Hematopoietic multipotent progenitor cell treated with erythropoietin and hydrocortisone succinate and interleukin-3 and kit ligand, for 6 days (in vitro differentiated cells): ENCODE data around the gene MS4A3.
"Not testable (repeated sequence)": the region's sequence is repeated elsewhere in the genome, so short reads cannot be mapped to it uniquely, and the experiment has no call there.

Experiments used
- DNase-seq: peaks from one replicate; pipeline ENCODE4 v3.0.0-alpha.2; 2015

The MS4A3 gene

GRCh38 chr11:60056349-60056969 is at the start of gene MS4A3:
MS4A3 (plus strand) TSS chr11:60056665; CDS start chr11:60061161, 4,496 bp downstream.
- peak; percentile 74 for DNase-seq

GRCh38 chr11:60016881-60017280 is 39.6 kb upstream of the MS4A3 start, which contains the start of gene OOSP4B:
OOSP4B (plus strand) TSS chr11:60017181.
- DNase-seq: no peak

- peak; percentile 56 for DNase-seq
Measured at GRCh38 chr11:60018058-60018457, 38.4 kb upstream of the MS4A3 start.

GRCh38 chr11:60020376-60020775 is 36.1 kb upstream of the MS4A3 start:
- DNase-seq: not testable (repeated sequence)

GRCh38 chr11:60029015-60029632 is 27.3 kb upstream of the MS4A3 start:
- DNase-seq: no peak

- no peak for DNase-seq
Measured at GRCh38 chr11:60040109-60040508, 16.4 kb upstream of the MS4A3 start, which contains the start of gene OOSP2. OOSP2 (plus strand) TSS chr11:60040409; CDS start chr11:60040460, 51 bp downstream.

- DNase-seq: not testable (repeated sequence)
Measured at GRCh38 chr11:60050422-60050821, 6.0 kb upstream of the MS4A3 start.

- not testable (repeated sequence) for DNase-seq
Measured at GRCh38 chr11:60050839-60051238, 5.6 kb upstream of the MS4A3 start.

- no peak for DNase-seq
Measured at GRCh38 chr11:60059052-60059451, 2.6 kb downstream of the MS4A3 start.

GRCh38 chr11:60059521-60060240 is 3.2 kb downstream of the MS4A3 start:
- DNase-seq: no peak

- peak; percentile 57 for DNase-seq
Measured at GRCh38 chr11:60064111-60064510, 7.6 kb downstream of the MS4A3 start.

GRCh38 chr11:60065801-60066200 is 9.3 kb downstream of the MS4A3 start:
- DNase-seq: no peak

GRCh38 chr11:60069450-60069849 is 13.0 kb downstream of the MS4A3 start:
- no peak for DNase-seq

- DNase-seq: not testable (repeated sequence)
Measured at GRCh38 chr11:60071644-60072043, 15.2 kb downstream of the MS4A3 start.

- DNase-seq: no peak
Measured at GRCh38 chr11:60077216-60077817, 20.9 kb downstream of the MS4A3 start.

GRCh38 chr11:60077981-60078380 is 21.5 kb downstream of the MS4A3 start:
- peak; percentile 59 for DNase-seq

GRCh38 chr11:60078745-60079144 is 22.3 kb downstream of the MS4A3 start:
- DNase-seq: peak; percentile 67

- DNase-seq: no peak
Measured at GRCh38 chr11:60080535-60080934, 24.1 kb downstream of the MS4A3 start.

- no peak for DNase-seq
Measured at GRCh38 chr11:60084631-60085273, 28.3 kb downstream of the MS4A3 start.

GRCh38 chr11:60085909-60086308 is 29.4 kb downstream of the MS4A3 start:
- peak; percentile 33 for DNase-seq

GRCh38 chr11:60087239-60087638 is 30.8 kb downstream of the MS4A3 start:
- DNase-seq: no peak

GRCh38 chr11:60088364-60088763 is 31.9 kb downstream of the MS4A3 start, which contains the start of gene MS4A2:
MS4A2 (plus strand) TSS chr11:60088664; CDS start chr11:60088766, 102 bp downstream.
- DNase-seq: no peak
